ENCODE results near the gene FGFBP1. TPM values are rescaled to one million over a fixed set of nuclear protein-coding genes. Genes with fewer than 3 reads are reported as not detected.

The FGFBP1 gene
- 0.12 TPM for total RNA-seq

DNA sequence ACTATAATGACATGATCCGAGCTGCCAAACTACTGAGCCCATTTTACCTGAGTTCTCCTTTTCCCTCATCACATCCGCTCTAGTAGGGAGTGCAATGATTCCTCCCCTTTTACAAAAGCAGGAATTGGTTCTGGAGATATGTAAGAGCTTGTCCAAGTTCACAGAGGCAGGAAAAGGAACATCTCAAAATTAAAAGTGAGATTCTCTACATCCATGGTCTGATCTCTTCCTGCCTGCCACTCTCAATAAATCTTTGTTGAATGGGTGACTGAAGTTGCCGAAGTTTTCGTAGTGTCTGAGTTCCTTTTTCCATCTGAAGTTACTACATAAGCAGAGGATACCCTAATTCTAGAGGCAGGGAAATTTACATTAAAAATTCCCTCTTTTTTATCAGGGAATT is at the start of gene FGFBP1:
Gene FGFBP1 (minus strand): TSS at position 101 of the 400 bp plus-strand sequence. CDS start 2,108 bp downstream, outside the sequence.

DNA sequence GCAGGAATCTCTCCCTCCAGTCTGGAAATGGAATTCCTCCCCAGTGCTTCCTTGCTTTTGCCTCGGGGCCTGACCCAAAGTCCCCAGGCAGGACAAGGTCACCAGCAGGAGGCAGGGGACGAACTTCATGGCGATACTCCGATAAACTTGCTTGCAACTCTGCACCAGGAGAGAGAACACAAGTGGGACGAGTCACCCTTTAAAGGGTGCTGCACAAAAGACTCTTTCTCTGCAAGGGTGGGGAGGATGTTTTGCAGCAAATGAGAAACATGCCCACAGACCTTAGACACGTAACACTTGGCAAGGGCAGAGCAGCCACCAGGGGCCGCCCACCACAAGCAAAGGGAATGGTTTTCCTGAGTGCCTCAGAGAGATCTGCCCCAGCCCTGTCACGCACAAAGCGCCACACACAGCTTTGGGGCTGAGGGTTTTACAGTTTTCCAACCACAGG is 24.5 kb upstream of the FGFBP1 start, which contains the start of gene FGFBP2:
Gene FGFBP2 (minus strand): TSS at position 175 of the 451 bp plus-strand sequence. CDS start 46 bp downstream, at position 129.

Other genes starting within 250 kb of the FGFBP1 start
- gene BST1, start 235.7 kb downstream of the FGFBP1 start, total RNA-seq: 10.2 TPM
- 1.9 TPM for gene CD38, start 160.4 kb downstream of the FGFBP1 start, total RNA-seq
- 0.47 TPM for gene FGFBP2, start 24.4 kb upstream of the FGFBP1 start, total RNA-seq
- 34.9 TPM for gene PROM1, start 145.3 kb upstream of the FGFBP1 start, total RNA-seq